GM18519 (cell line): Measurements from ENCODE around the gene SMIM44.

ENCODE experiments used
- ATAC-seq: cut with Tn5 transposase; IDR thresholded peaks from one replicate; pipeline ENCODE4 v1.9.1; 2021; ENCODE audit warnings: mild to moderate bottlenecking, moderate library complexity; ENCODE audit not compliant: unreplicated experiment, low FRiP score

The SMIM44 gene

GRCh38 chr19:3478409-3479176 lies 4.6 kb downstream of the SMIM44 start:
- no peak for ATAC-seq

DNA sequence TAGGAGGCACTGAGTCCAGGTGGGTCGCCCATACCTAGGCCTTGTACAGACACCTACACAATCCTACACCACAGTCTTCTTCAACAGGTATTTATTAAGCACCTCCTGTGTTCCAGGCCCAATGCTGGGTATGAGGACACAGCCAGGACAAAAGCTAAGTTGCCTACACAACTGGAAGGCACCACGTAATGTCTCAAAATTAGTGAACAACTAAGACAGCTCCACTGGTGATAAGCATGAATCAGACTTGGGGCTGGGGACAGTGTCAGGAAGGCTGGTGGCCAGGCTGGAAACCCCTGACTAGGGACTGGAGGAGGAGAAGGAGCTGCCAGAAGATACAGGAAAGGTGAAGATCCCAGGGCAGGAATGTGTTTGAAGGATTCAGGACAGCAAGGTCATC lies 5.3 kb downstream of the SMIM44 start:
- no peak for ATAC-seq

DNA sequence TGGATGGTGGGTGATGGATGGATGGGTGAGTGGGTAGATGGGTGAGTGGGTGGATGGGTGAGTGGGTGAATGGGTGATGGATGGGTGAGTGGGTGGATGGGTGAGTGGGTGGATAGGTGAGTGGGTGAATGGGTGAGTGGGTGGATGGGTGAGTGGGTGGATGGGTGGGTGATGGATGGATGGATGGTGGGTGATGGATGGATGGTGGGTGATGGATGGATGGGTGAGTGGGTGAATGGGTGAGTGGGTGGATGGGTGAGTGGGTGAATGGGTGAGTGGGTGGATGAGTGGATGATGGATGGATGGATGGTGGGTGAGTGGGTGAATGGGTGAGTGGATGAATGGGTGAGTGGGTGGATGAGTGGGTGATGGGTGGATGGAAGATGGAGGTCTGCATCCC lies 5.7 kb downstream of the SMIM44 start:
- no peak for ATAC-seq

DNA sequence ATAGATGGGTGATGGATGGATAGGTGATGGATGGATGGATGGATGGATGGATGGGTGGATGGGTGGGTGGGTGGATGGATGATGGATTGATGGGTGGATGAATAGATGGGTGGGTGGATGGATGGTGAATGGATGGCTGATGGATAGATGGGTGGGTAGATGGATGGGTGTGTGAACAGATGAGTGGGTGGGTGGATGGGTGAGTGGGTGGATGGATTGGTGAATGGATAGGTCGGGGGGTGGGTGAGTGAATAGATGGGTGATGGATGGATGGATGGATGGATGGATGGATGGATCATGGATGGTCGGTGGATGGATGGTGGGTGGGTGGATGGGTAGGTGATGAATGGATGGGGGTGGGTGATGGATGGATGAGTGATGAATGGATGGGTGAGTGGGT lies 6.4 kb downstream of the SMIM44 start:
- ATAC-seq: no peak

DNA sequence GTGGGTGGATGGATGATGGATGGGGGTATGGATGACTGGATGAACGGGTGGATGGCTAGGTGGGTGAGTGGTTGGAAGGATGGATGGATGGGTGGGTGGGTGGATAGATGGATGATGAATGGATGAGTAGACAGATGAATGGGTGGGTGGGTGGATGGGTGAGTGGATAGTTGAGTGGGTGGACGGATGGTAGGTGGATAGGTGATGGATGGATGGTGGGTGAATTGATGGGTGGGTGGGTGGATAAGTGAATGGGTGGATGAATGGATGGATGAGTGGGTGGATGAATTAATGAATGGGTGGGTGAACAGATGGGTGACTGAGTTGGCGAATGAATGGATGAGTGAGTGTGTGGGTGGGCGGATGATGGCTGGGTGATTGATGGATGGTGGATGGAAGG lies 7.8 kb downstream of the SMIM44 start:
- no peak for ATAC-seq

DNA sequence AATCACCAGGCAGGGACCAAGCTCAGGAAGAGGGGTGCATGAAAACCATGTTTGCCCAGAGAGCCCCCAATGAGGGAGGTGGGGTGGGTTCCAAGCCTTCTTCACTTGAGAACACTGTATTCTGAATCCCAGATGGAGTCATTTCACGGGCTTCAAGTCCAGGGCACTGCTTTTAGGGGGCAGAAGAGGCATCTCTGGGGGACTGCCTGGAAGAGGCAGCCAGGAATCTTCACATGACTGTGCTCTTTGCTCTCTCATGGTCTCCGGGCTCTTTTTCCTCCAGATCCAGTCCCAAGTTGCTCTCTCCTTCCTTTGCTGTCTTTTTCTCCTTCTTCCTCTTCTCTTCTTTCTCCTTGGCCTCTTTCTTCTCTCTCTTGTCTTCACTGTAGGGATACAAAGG lies 8.6 kb downstream of the SMIM44 start:
- ATAC-seq: no peak

DNA sequence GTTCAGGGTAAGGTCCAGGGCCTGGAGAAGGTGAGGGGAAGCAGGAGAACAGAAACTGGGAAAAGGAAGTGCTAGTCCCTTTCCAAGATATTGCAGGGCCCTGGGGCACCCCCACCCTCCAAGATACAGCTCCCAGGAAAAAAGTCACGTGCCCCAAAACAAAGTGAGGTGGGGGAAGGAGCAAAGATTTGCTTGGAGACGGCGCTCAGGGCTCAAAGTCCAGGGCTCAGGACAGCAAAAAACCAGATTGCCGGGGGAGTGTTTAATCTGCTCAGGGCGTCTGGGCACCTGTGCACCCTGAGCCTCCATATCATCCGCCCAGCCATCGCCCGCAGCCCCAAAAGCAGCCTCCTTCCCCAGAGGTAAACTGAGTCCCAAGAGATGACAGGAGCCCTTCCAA lies 9.2 kb downstream of the SMIM44 start:
- ATAC-seq: no peak

GRCh38 chr19:3471954-3472655 lies 11.1 kb downstream of the SMIM44 start:
- no peak for ATAC-seq

DNA sequence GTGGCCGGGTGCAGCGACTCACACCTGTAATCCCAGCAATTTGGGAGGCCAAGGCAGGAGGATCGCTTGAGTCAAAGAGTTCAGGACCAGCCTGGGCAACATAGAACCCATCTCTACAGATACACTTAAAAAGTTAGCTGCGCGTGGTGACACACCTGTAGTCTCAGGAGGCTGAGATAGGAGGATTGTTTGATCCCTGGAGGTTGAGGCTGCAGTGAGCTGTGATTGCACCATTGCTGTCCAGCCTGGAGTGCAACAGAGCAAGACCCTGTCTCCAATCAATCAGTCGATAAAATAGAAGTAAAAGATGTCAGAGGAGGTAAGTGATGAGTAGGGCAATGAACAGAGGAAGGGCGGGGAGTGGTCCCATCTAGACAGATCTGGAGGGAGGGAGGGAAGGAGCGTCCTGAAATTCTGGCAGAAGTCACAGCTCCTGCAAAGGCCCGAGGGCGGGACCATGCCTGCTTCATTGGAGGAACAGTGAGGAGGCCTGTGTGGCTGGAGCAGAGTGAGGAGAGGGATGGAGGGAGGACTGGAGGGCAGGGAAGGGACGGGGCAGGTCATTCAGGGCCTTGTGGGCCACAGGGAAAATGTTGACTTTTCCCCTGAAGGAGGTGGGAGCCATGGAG lies 12.6 kb downstream of the SMIM44 start:
- ATAC-seq: no peak

- ATAC-seq: no peak
Measured at GRCh38 chr19:3469638-3470499, 13.4 kb downstream of the SMIM44 start.

DNA sequence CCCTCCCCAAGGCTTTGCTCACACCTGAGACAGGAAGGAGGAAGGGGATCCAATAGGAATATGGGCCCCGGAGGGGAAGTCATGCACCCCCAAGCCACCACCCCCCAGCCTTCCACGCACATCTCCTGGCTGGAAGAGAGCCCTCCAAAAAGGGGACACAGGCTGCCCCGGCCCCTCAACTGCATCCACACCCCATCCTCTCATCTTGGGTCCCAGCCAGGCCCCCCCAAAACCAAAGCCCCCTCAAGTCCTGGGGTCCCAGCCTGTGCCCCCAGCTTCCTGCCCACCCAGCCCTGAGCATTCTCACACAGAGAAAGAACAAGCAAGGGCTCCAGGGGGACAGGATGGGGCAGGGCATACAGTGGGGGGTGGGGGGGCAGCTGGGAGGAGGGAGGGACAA lies 15.0 kb downstream of the SMIM44 start:
- ATAC-seq: no peak

DNA sequence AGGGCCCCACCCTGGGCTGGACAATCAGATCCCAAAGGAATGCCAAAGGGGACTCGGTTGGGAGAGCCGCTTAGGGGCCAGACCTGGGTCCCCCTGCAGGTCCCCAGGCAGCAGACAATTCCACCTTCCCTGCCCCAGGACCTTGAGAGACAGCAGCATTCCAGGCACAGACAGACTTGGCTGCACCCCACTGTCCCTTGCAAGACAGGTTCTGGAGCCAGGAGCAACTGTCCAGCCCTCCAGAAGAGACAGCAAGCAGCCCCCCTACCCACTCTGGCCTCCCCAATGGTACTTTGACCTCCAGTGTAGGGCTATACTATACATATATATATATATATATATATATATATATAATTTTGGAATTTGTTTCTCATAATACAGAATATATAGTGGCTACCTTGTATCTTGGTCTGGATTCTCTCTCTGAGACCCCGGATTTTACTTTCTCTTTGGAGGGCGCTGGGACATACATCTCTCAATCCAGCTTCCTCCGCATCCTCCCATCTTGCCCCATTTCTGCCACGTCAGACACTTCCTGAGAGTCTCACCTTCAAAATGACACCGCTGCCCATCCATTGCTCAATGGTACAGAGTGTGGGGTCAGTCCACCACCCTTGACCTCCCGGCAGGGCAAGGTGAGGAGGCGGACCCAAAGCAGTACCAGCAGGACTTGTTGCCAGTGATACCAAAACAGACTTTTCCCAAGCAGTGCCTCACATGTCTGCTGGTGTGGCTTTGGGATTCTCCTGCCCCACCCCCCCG lies 15.6 kb downstream of the SMIM44 start:
- ATAC-seq: no peak

DNA sequence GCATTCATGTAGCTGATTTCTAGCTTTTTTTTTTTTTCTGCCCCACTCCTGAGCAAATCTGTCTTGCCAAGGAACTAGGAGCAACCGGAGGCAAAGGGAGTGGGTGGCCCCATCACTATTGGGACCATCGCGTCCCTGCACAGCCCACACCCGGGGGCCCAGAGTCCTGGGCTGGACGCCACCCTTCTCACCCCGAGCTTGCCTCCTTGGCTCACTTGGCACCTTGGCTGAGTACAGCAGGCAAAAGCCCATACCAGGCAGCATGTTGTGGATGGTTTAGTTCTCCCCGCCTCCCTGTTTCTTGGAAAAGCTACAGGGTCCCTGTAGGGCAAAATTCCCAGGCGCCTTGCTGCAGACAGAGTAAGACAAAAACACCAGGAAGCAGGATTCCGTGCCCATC lies 16.6 kb downstream of the SMIM44 start:
- ATAC-seq: no peak

DNA sequence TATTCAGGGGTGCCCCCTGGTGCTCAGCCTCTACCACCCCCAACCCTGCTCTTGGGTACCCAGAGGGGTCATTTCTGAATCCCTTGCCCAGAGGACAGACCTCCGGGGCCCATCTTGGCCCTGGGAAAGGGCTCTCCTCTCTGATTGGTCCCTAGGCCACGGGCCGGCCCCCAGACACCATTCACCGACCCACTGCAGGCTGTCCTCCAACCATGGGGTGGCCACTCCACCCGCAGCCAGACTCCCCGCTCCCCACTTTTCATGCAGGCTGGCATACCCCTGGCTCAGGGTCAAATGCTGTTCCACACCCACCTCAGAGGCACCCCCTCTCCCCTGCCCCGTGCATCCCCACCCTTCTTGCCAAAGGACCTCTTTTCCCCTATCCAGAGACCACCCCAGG lies 17.7 kb downstream of the SMIM44 start:
- no peak for ATAC-seq

DNA sequence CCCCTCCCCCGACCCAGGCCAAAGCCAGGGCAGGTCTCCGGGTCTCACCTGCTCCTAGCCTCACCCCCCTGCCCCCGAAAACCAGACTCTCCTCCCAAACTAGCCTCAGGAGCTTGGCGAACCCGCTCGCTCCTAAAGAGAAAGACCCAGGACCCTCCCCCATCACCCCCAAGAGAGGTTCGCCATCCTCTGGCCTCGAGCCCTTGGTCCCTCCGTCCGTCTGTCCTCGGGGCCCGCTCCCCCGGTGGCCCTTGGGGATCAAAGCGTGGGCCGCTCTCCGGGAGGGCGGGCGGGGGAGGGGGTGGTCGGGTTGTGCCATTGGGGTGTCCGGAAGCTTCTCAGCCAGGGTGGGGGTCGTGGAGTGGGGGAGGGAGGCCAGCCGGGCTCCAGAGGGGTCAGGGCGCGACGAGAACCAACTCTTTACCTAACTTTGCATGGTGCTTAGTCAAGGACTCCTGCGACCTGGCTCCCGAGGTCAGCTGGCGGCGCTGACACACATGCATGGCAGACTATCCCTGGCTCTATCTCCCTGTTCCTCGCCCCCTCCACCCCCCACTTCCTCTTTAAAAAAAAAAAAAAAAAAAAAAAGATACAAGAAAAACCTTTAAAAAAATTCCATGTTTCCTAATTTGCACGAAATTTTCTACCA lies 18.5 kb downstream of the SMIM44 start:
- ATAC-seq: no peak

GRCh38 chr19:3463714-3464586 lies 19.3 kb downstream of the SMIM44 start:
- ATAC-seq: no peak

GRCh38 chr19:3462991-3463713 lies 20.1 kb downstream of the SMIM44 start:
- no peak for ATAC-seq

- ATAC-seq: no peak
Measured at GRCh38 chr19:3459965-3460582, 23.2 kb downstream of the SMIM44 start.
